BJ (cell line): ENCODE results near the gene ABTB1. TPM values are rescaled to one million over a fixed set of nuclear protein-coding genes. Genes with fewer than 3 reads are reported as not detected.

Experiments used
- CTCF ChIA-PET: fragments of 350-600 bp; formaldehyde crosslinking; extraction: SDS; loops from one replicate; lab custom pipeline; 2021; ENCODE audit warnings: antibody characterized with exemption, inconsistent platforms; lab: Yijun Ruan, JAX
- POLR2A ChIA-PET: fragments of 300-600 bp; sonication (Branson Sonifier 250); formaldehyde crosslinking; extraction: SDS; loops from one replicate; lab custom pipeline; 2021; ENCODE audit warnings: antibody characterized with exemption; lab: Charles Lee
- DNase-seq: peaks from one replicate; pipeline ENCODE4 v3.0.0-alpha.2; 2011; ENCODE audit warnings: low read depth
- H3K27me3 ChIP-seq: 2 replicates; pipeline ENCODE4 v1.6.0; 2011; ENCODE audit warnings: low read length; ENCODE audit not compliant: control insufficient read depth, insufficient read depth
- H3K36me3 ChIP-seq: 2 replicates; pipeline ENCODE4 v1.5.1; 2011; ENCODE audit warnings: low read length; ENCODE audit not compliant: control insufficient read depth, insufficient read depth
- H3K4me3 ChIP-seq: 2 replicates; pipeline ENCODE4 v1.5.1; 2011; ENCODE audit warnings: low read depth, mild to moderate bottlenecking, control low read depth, low read length
- CTCF ChIP-seq: IDR thresholded peaks from 2 replicates; pipeline ENCODE4 v1.5.1; 2011; ENCODE audit warnings: low read depth, mild to moderate bottlenecking, control low read depth, inconsistent platforms, low read length, moderate library complexity; ENCODE audit not compliant: insufficient read depth
- polyA plus RNA-seq: library from polyadenylated mRNA; depleted of rRNA; stranded (reverse); fragments of >200 nt; gene quantifications from 2 replicates; pipeline ENCODE4 v1.2.3, GENCODE V29; 2011

Gene ABTB1
- polyA plus RNA-seq, 1 experiment: 46.5 TPM

GRCh38 chr3:127637546-127637945 is 35.2 kb upstream of the ABTB1 start:
- H3K27me3 ChIP-seq: peaks cover 6% of the 10 kb centered on the region
- no peaks in the 10 kb centered on the region for H3K36me3 ChIP-seq
- CTCF ChIA-PET: interaction anchor here (1.8 kb wide), 1 partner anchor 63 kb away, joined by 8 read pairs; no protein-coding TSS in a partner anchor
- TF ChIP-seq CTCF: no peak
- H3K4me3 ChIP-seq: no peak overlapping the region
- POLR2A ChIA-PET: no interaction called here
- DNase-seq: no peak

GRCh38 chr3:127637971-127638370 is 34.8 kb upstream of the ABTB1 start:
- CTCF ChIA-PET: interaction anchor here (1.8 kb wide), 1 partner anchor 63 kb away, joined by 8 read pairs; no protein-coding TSS in a partner anchor
- POLR2A ChIA-PET: no interaction called here
- Histone ChIP-seq H3K36me3 (no peaks in the 10 kb centered on the region), H3K4me3 (no peak overlapping the region), H3K27me3 (peaks cover 6% of the 10 kb centered on the region)
- TF ChIP-seq CTCF: no peak
- no peak for DNase-seq

- CTCF ChIA-PET: interaction anchor here (1.3 to 2.0 kb wide), 2 partner anchors 9 to 12 kb away, joined by 5 to 16 read pairs; no protein-coding TSS in a partner anchor
- TF ChIP-seq CTCF: no peak
- POLR2A ChIA-PET: interaction anchor here (0.7 kb wide), 1 partner anchor 260 kb away, joined by 3 read pairs; no protein-coding TSS in a partner anchor
Measured at GRCh38 chr3:127639173-127640041, 33.3 kb upstream of the ABTB1 start.

GRCh38 chr3:127640042-127640355 is 32.8 kb upstream of the ABTB1 start:
- POLR2A ChIA-PET: interaction anchor here (0.7 kb wide), 1 partner anchor 259 kb away, joined by 3 read pairs; no protein-coding TSS in a partner anchor
- Histone ChIP-seq H3K27me3 (peaks cover 4% of the 10 kb centered on the region), H3K36me3 (no peaks in the 10 kb centered on the region), H3K4me3 (no peak overlapping the region)
- CTCF ChIA-PET: interaction anchor here (1.3 to 2.0 kb wide), 2 partner anchors 9 to 12 kb away, joined by 5 to 16 read pairs; no protein-coding TSS in a partner anchor
- no peak for TF ChIP-seq CTCF
- DNase-seq: no peak

More at GRCh38 chr3:127639173-127640041, 33.3 kb upstream of the ABTB1 start:
- no peak for DNase-seq
- Histone ChIP-seq H3K4me3 (no peak overlapping the region), H3K27me3 (peaks cover 5% of the 10 kb centered on the region), H3K36me3 (no peaks in the 10 kb centered on the region)

GRCh38 chr3:127644641-127645370 is 27.9 kb upstream of the ABTB1 start:
- ChIA-PET POLR2A (no interaction called here), CTCF (interaction anchor here (1.1 kb wide), 1 partner anchor 326 kb away, joined by 3 read pairs; no protein-coding TSS in a partner anchor)
- Histone ChIP-seq H3K27me3 (peaks cover 3% of the 10 kb centered on the region), H3K4me3 (no peak overlapping the region), H3K36me3 (no peaks in the 10 kb centered on the region)
- no peak for DNase-seq
- no peak for TF ChIP-seq CTCF
